Measurements from ENCODE around the gene PARG.
"Not testable (repeated sequence)": the region's sequence is repeated elsewhere in the genome, so short reads cannot be mapped to it uniquely, and the experiment has no call there.

Gene PARG

DNA sequence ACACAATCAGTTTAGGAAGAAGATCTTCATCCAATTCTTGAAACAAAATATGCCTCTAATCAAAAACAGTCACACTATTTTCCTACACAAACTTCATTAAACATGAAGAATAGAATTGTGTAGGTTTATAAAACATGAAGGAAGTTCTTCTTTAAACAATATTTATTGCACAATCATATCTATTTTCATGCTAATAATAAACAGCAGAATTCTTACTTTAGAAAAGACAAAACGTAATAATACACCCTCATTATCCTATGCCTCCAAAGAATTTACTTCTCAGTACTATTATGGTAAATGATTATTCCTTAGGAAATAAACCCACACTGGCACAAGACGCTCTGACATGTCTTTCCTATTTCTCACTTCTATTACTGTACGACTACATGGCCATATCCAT, 41.4 kb downstream of the PARG start:
- not testable (repeated sequence) for DNase-seq

DNA sequence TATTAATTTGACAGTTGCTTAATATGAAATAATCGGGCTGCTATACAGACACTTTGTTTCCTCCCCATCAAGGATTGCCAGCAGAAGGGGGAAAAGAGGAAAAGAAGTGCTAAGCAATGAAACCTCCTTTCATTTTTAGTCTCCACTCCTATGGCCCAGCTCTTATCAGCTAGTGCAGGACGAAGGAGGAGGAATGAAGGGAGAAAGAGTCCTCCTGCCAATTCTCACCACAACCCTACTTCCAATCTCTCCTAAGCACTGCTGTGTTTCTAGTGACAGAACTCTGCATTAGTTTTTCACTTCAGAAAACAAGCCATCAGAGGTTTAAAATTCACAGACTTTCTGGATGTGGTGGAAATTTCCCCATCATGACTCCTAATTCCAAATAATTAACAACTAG, 41.8 kb downstream of the PARG start:
- not testable (repeated sequence) for DNase-seq

DNA sequence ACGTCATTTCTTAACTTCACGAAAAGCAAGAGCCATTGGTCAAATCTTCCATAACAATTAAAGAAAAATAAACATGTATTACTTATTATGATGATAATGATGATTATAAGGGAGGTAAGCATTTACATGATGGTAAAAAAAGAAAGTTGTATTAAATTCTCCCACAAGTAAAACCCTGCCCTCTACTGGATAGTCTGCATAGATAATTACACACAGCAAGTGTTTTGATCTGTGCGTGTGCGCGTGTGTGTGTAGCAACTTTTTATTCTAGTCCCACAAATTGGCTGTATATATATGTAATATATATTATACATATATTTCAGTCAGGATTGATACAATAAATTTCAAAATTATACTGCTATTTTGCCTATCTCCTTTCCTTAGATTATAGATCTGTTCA, 51.8 kb downstream of the PARG start:
- not testable (repeated sequence) for DNase-seq

DNA sequence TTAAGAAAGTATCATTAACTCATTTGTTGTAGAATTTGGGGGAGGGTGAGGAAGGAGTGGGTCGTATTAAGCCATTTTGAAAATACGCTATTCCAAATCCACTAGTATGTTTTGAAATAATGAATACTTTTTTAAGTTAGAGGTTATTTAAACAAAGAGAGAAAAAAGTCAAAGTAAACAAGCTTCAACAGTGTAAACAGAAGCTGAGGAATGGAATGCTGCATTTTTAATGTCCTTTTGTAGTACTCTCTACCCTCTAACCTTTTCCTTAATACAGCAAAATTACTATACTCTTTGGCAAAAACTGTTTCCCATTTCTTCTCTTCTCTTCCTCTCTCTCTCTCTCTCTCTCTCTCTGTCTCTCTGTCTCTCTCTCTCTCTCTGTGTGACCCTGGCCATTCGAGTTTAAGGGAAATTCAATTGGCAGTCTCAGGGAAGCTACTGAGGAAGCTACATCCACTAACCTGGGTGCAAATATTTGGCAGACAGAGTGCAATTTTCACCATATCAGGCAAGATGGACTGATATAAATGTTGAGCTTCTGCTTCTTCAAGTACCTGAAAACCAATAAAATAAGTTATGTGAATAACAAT, 57.0 kb downstream of the PARG start:
- DNase-seq, result not testable (repeated sequence)

DNA sequence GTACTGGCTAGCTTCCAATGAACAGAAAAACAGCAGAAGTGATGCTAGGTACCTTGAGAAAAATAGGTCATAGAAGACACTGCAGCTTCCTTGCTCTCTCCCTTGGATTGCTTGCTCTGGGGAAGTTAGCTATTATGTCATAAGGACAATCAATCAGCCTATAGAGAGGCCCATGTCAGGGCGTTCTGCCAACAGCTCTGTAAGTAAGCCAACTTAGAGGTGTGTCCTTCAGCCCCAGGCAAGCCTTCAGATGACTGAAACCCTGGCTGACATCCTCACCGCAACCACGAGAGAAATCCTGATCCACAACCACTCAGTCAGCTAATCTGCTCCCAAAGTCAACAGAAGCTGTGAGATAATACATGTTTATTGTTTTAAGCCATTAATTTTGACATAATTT, 58.0 kb downstream of the PARG start:
- not testable (repeated sequence) for DNase-seq

DNA sequence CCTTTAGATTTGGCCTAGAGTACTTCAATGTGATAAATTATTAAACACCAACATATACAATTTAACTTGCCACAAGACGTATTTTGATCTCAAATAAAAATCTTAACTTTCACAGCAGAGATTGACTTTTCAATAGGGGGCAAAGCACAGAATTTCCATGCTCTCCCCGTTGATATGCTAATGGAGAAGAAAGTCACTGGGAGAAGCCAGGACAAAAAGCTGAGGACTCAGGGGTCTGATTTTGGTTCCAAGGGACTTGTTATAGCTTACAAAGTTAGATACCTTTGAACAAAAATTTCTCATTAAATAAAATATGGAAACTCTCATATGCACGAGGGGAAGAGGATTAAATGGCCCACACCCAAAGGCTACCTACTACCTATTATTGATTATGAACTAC, 59.5 kb downstream of the PARG start:
- not testable (repeated sequence) for DNase-seq

DNA sequence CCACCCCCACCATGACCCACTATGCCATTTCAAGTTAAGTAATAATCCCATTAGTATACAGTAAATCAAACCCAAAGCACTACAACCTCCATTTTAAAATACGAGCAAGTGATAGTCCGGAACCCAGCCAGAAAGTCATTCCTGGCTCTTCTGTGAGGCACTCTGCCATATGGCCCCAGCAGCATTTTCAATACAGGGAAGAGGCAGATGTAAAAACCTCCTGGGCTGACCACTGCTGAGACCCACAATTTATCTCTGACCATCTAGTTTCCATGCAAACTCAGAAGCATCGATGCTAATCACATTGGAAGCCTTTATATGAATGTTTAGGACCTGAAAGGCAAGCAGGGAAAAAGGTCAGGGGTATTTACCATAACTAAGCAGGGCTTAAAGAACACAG, 69.1 kb downstream of the PARG start:
- DNase-seq, result not testable (repeated sequence)

DNA sequence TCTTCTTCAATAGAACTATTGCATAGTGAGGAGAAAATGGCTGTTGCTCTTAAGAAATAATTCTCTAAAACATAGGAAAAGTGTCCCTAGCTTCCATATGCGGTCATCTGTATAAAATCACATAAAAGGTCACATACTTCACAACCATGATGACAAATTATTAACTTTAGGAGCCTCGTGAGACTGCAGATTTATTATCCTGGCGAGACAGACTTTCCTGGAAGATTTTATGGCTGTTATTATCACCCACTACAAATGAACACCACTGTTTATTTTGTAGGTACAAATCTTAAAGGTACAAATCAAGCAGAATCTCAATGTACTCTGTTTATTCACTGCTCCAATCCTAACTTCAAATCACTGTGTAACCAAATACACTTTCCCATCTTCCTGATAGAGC, 70.4 kb downstream of the PARG start:
- DNase-seq, result not testable (repeated sequence)

DNA sequence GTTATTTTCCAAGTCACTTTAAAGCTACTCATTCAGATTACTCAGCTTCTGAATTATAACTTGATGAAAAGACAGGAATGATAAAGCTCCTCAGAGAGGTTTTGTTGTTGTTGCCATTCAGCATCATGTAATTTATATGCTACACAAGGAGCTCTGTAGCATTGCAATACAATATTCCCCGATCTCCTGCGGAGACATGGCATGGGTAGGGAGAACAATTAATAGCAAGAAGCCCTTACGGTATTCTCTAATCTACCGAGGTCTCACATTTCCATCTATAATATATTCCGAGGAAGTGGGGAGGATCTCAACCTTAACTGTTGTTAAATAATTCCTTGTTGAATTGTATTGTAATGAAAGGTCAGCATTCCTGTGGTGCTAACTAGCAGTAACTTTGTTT, 81.9 kb downstream of the PARG start:
- not testable (repeated sequence) for DNase-seq

DNA sequence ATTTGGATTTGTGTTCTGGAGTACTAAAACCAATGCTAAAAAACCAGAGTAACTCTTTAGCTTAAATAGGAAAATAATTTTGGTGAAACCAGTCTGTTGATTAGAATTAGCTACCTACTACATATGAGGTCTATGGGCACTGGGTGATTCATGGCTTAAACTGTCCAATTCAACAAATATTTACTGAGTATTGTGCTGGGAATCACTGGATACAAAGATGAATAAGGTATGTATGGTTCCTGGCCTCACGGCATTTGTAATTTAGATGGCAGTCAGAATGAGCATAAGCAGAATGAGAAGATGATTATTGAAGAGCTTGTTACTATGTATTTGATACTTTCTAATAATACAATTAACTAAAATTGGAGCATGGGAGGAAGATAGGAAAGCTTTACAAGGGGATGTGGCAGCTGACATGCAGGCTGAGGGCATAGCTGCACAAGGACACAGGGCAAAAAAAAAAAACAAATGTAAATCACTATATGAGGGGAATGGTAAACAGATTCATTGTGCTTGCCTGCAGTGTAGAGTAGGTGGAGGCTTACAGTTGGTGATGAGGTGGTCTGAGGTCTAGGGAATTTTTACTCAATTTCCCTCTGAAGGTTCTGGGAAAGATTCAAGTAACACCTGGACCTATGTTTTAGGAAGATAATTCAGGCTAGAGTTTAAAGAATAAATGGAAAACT, 83.0 kb downstream of the PARG start:
- not testable (repeated sequence) for DNase-seq

DNA sequence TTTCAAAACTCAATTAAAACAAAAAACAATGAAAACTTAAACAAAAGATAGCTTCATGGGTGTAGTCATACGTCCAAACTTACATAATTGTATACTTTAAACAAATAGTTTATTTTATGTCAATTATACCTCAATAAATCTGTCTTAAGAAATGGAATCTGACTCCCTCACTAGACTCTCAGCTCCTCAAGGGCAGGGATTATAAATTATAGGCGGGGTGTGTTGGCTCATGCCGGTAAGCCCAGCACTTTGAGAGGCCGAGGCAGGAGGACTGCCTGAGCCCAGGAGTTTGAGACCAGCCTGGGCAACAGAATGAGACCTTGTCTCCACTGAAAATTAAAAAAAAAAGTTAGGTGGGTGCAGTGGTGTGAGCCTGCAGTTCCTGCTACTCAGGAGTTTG, 92.3 kb downstream of the PARG start:
- DNase-seq, result not testable (repeated sequence)

DNA sequence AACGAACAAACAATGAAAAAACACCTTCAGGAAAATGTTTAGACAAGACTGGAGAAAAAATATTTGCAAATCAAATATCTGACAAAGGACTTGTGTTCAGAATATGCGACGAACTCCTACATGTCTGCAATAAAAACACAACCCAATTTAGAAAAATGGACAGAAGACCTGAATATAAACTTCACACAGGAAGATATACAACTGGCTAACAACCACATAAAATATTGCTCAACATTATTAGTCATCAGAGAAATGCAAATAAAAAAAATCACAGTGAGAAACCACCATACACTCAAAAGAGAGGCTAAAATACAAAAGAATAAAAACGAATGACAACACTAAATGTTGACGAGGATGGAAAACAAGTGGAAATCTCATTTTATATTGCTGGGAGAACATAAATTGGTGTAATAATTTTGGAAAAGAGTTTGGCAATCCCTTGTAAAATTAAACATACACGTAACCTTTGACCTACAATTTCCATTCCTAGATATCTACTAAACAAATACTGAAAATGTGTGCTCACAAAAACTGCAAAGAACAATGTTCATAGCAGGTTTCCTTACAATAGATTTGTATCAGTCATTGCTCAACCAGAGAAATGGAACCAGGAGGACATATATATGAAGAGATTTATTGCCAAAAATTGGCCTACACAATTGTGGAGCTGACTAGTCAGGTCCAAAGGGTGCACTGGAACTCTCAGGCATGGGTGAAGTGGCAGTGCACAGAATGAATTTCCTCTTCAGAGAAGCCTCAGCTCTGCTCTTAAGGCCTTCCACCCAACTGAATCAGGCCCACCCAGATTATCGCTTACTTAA, 96.8 kb downstream of the PARG start:
- peak in 2 of 3 donors; percentile 20 to 24 for DNase-seq

DNA sequence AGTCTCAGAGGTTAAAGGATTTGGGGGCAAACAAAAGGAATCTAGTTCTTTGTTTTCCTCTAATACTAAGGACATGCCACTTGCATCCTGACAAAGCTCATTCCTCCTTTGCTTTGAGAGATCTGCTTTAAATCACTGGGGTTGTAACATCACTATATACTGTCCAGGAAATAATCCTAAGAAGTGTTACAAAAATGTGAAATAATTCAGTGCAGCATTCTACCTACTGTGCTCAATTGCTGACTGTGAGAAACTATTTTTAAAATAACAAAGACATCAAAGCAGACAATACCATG, 99.5 kb downstream of the PARG start:
- DNase-seq, result not testable (repeated sequence)

DNA sequence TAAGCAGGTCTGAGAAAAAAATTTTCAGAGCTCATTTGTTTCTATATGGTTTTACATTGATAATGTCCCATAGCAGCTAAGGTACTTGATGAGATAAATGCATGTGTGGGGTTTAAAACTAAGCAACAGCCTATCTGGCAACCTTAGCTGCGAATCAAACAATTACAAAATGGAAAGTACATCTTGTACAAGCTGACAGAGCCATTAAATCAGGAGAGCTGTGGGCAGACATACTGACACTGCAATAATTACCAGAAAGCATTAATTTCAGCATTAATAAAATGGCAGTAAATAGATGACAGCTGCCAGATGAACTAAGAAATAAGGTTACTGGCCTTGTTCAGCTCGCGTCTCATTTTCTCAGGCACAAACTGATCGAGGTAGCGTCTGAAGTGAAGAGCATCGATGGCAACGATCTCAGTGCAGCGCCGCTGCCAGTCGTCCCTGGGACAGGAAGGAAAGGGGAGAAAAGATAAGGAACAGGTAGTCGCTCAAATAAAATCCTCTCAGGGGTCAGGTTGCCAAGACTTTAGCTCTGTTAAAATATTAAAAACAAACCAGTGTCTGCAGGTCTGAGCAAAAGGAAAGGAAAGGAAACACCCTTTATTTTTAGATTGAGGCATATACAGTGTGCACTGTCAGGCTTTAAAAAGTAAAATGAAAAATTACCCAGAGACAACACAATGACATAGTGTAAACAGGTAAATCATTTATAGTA, 100.1 kb downstream of the PARG start:
- DNase-seq, result no peak

DNA sequence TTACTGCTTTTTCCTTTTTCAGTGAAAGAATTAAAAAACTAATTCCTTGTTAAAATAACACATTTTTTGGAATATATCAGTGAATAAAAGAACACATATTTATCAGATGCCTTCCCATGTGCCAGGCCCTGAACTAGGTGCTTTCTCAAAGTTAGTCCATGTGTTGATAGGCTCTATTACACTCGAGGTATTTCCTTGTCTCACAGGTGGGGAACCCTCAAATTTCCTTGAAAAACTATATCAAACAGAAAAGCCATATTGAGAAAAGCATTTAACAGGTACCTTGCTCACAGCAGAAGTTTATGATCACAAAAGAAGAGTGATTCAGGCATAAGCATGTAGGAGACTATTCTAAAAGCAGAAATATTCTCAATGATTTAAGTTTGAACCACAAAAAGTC, 104.1 kb downstream of the PARG start:
- no peak for DNase-seq

DNA sequence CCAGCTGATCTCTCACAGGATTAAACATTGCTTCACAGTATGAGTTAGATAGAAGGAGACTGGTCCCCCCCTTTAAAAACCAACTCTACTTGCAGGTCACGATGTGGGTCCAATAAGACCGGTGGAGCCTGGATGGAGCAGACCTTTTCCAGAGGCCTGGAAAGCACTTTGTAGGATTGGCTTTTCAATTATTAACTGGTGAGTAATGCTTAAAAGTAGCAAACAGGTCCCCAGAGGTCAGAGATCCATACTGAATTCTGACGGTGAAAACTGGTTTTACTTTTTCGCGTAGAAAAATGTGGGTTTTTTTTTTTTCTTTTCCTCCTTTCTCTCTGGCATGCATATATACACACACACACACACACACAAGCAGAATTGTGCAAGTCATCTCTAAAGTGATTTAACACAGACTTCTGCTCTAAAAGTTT, 104.8 kb downstream of the PARG start:
- DNase-seq, result no peak

DNA sequence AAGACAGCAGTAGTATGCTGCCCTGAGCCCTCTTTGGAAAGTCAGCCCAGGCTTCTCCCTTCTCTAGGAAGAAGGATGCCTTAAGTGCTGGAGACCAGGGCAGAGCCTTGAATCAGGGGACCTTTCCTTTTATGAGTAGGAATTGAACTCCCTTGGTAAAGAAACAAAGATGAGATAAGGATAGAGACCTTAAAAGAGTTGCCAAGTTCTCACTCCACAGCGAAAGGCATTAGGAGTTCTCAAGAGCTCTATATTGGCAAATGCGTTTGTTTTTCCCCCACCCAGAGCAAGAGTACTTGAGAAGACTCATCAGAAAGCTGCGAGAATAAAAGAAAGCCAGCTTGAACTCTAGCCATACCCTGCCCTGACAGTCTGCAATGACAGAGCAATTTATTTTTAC, 106.9 kb downstream of the PARG start:
- DNase-seq, result no peak

DNA sequence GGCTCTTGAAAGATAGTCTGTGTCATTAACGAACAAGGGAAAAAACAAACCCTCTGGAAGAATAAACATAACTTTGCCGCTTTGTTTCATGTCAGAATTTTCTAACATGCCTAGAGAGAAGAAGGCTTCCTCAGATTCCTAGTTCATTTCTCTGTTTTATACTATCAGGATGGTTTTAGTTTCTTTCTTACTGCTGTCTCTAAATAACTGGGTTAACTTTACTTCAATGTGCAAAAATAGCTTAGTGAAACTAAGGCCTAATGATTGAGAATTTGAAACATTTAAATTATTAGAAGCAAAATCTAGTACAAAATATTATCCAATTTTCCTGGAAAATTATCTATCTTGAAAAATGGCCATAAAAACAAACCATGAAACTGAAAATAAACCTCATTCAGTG, 107.6 kb downstream of the PARG start:
- no peak for DNase-seq

DNA sequence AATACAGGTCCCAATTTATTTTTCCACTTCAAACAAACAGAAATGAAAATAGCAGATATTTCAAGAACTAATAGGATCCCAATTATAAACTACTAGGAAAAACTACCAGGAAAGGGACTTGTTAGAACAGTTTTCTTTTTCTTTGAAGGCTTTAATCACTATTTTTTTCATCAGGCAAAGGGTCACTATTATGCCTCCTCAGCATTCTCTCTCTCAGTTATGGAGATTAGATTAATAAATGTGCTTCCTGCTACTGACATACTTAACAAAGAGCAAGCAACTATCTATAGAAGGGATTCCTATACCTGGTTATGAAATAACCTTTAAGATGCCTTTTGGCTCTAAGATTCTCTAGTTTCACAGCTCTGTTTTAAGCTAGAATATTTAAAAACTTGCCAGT, 108.7 kb downstream of the PARG start:
- DNase-seq, result no peak

DNA sequence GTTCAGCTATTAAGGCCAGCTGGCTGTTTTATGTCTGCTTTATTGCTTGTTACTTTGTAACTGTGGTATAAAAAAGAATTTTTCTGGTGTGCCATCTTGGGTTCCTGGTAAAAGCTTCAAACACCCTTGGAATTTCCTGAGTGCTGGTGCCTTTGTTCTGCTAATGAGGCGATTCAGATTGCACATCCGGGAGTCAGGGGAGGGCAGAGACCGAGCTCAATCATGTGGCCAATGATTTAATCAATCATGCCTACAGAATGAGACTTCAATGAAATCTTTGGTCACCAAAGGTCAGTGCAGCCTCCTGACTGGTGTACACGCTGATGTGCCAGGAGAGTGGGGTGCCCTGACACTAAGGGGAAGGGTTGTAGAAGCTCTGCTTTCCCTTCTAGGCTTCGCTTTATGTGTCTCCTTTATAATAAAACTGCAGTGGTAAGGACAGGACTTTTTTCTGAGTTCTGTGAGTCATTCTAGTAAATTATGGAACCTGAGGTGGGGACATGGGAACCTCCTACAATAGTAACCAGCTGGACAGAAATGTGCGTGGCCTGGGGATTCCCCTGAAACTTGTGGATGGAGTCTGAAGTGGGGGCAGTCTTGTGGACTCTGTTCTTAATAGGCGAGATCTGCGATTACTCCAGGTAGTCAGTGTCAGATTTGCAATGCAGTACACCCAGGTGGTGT, 110.3 kb downstream of the PARG start:
- peak in 1 of 3 donors; percentile 3 for DNase-seq

DNA sequence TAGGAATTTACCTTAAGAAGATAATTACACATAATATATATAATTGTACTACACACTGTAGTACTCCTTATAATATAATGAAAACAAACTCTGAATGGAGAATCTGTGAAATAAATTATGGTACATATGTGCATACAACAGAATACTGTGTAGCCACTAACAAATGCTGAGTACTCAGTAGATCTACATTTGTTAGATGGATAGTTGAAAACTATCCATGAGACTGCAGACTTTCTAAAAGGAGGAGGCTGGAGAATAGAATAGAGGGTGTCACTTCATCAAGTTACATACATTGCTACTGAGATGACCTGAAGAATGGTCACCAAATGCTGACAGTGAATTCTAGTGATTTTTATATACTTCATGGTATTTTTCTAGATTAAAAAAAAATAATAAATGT, 111.0 kb downstream of the PARG start:
- DNase-seq, result no peak

DNA sequence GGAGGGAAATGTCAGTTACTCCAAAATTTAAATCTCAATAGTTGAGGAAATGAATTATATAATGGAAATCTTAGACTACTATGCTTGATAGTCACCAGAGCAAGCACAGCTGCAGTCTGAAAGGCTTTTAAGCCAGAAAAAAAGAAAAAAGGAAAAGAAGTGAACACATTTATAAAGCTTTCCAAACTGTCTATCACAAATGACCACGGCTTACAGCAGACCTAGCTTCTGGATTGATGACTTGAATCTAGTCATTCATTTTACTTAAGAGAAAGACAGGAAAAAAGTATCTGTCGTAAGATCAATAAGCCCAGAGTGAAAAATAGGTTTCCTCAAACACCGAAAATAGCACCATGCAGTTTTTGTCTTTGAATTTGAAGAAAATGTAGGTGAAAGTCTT, 111.8 kb downstream of the PARG start:
- no peak for DNase-seq

DNA sequence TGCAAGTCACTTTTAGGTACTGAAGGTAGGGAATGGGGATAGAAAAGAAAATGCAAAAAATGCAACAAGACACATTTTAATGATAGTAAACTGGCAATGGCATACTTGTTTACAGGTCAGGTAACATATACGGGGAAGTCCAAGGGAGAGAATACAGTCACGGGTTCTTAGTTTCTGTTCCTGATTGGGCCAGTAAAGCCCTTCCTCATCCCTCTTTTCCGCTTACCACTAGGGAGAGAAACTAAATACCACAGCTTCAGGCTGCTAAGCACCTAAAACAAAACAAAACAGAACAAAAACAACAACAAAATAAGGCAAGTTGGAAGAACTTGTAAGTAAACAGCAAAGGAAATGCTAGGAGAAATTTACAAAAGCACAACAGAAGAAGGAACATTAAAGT, 114.5 kb downstream of the PARG start:
- DNase-seq, result peak; percentile 33 to 45 (median 45)

All from suppressor macrophage treated with lipopolysaccharide for 1 hour (primary cell).